GM23338 (cell line): ENCODE results near the gene TTYH1. TPM values are rescaled to one million over a fixed set of nuclear protein-coding genes. Genes with fewer than 3 reads are reported as not detected.

Source experiments
- ATAC-seq: fragments of 200-7000 bp; cut with Tn5 transposase; 3 replicates; pipeline ENCODE4 v1.9.1; 2020
- DNase-seq: peaks from one replicate; pipeline ENCODE4 v3.0.0-alpha.2; 2015; ENCODE audit warnings: low spot score
- H2AFZ ChIP-seq: fragments of 200-600 bp; sonication (generic); 2 replicates; pipeline ENCODE4 v1.8.0; 2016; ENCODE audit warnings: antibody characterized with exemption, mild to moderate bottlenecking, moderate library complexity
- H3F3A ChIP-seq: fragments of 200-600 bp; sonication (generic); replicated peaks from 2 replicates; pipeline ENCODE4 v1.8.0; 2017; ENCODE audit warnings: antibody characterized with exemption, mixed run types, low read depth
- H3K27ac ChIP-seq: fragments of 200-600 bp; sonication (generic); 2 replicates; pipeline ENCODE4 v1.6.1; 2016; ENCODE audit warnings: low read depth
- H3K27me3 ChIP-seq: fragments of 200-600 bp; sonication (generic); 2 replicates; pipeline ENCODE4 v1.8.0; 2016; ENCODE audit warnings: mild to moderate bottlenecking, mixed run types, moderate library complexity; ENCODE audit not compliant: insufficient read depth
- H3K36me3 ChIP-seq: fragments of 200-600 bp; sonication (generic); 2 replicates; pipeline ENCODE4 v1.8.0; 2016; ENCODE audit warnings: mild to moderate bottlenecking; ENCODE audit not compliant: insufficient read depth
- H3K4me1 ChIP-seq: fragments of 200-600 bp; sonication (generic); 2 replicates; pipeline ENCODE4 v1.8.0; 2016; ENCODE audit warnings: mild to moderate bottlenecking, moderate library complexity; ENCODE audit not compliant: insufficient read depth
- H3K4me2 ChIP-seq: fragments of 200-600 bp; sonication (generic); 2 replicates; pipeline ENCODE4 v1.7.1; 2017; ENCODE audit warnings: mixed run types
- H3K4me3 ChIP-seq: fragments of 200-600 bp; sonication (generic); 2 replicates; pipeline ENCODE4 v1.6.1; 2016; ENCODE audit warnings: mixed run types
- H3K79me2 ChIP-seq: fragments of 200-600 bp; sonication (generic); replicated peaks from 2 replicates; pipeline ENCODE4 v1.8.0; 2017; ENCODE audit warnings: mild to moderate bottlenecking; ENCODE audit not compliant: insufficient read depth
- H3K9me2 ChIP-seq: fragments of 200-600 bp; sonication (generic); 2 replicates; pipeline ENCODE4 v1.8.0; 2017; ENCODE audit not compliant: insufficient read depth
- H4K20me1 ChIP-seq: fragments of 200-600 bp; sonication (generic); replicated peaks from 2 replicates; pipeline ENCODE4 v1.8.0; 2017; ENCODE audit warnings: mild to moderate bottlenecking; ENCODE audit not compliant: insufficient read depth
- H3K27ac Mint-ChIP-seq: 2 replicates; pipeline ENCODE4 v1.8.0; 2020; ENCODE audit warnings: inconsistent platforms, mild to moderate bottlenecking, moderate library complexity, mixed read lengths
- H3K27me3 Mint-ChIP-seq: 3 replicates; pipeline ENCODE4 v1.8.0; 2022; ENCODE audit warnings: low read depth, mild to moderate bottlenecking, moderate library complexity, mixed read lengths, inconsistent platforms; ENCODE audit not compliant: insufficient read depth, poor library complexity
- H3K36me3 Mint-ChIP-seq: 3 replicates; pipeline ENCODE4 v1.8.0; 2021; ENCODE audit warnings: low read depth, mild to moderate bottlenecking, inconsistent platforms, moderate library complexity, mixed read lengths
- H3K4me1 Mint-ChIP-seq: 3 replicates; pipeline ENCODE4 v1.8.0; 2020; ENCODE audit warnings: mild to moderate bottlenecking, inconsistent platforms, mixed read lengths
- H3K4me3 Mint-ChIP-seq: 3 replicates; pipeline ENCODE4 v1.8.0; 2021; ENCODE audit warnings: moderate library complexity, mild to moderate bottlenecking, inconsistent platforms, mixed read lengths
- H3K9me3 Mint-ChIP-seq: 3 replicates; pipeline ENCODE4 v1.8.0; 2020; ENCODE audit warnings: moderate library complexity, mild to moderate bottlenecking, inconsistent platforms, mixed read lengths
- CREB1 ChIP-seq: fragments of 250-450 bp; sonication (Bioruptor Pico); IDR thresholded peaks from 2 replicates; pipeline ENCODE4 v1.5.0; 2020; ENCODE audit warnings: low read depth, mild to moderate bottlenecking, moderate library complexity
- EZH2 ChIP-seq: fragments of 200-600 bp; sonication (generic); IDR thresholded peaks from one replicate; pipeline ENCODE4 v1.8.0; 2017; ENCODE audit warnings: antibody characterized with exemption, mild to moderate bottlenecking, low read depth; ENCODE audit not compliant: unreplicated experiment
- EZH2phosphoT487 ChIP-seq: fragments of 200-600 bp; sonication (generic); IDR thresholded peaks from one replicate; pipeline ENCODE4 v1.8.1; 2018; ENCODE audit warnings: antibody characterized with exemption; ENCODE audit not compliant: unreplicated experiment
- JUNB ChIP-seq: IDR thresholded peaks from one replicate; pipeline ENCODE4 v1.6.1; 2016; ENCODE audit warnings: antibody characterized with exemption; ENCODE audit not compliant: unreplicated experiment
- NANOG ChIP-seq: IDR thresholded peaks from 2 replicates; pipeline ENCODE4 v1.6.1; 2016; ENCODE audit warnings: antibody characterized with exemption, borderline replicate concordance
- POLR2AphosphoS5 ChIP-seq: IDR thresholded peaks from 2 replicates; pipeline ENCODE4 v1.6.1; 2016; ENCODE audit warnings: antibody characterized with exemption, low read depth
- STAT1 ChIP-seq: IDR thresholded peaks from one replicate; pipeline ENCODE4 v1.6.1; 2016; ENCODE audit warnings: antibody characterized with exemption; ENCODE audit not compliant: unreplicated experiment
- ZNF114 ChIP-seq: fragments of 250-450 bp; sonication (Bioruptor Pico); IDR thresholded peaks from 2 replicates; pipeline ENCODE4 v1.5.0; 2020; ENCODE audit warnings: mild to moderate bottlenecking, moderate library complexity
- ZNF331 ChIP-seq: fragments of 250-450 bp; sonication (Bioruptor Pico); IDR thresholded peaks from 2 replicates; pipeline ENCODE4 v1.5.0; 2020; ENCODE audit warnings: low read depth, mild to moderate bottlenecking, moderate library complexity
- polyA plus RNA-seq: library from polyadenylated mRNA; unstranded; fragments of >200 nt; fragmentation: Nextera tagmentation; extraction: Ambion mirVana; gene quantifications from 2 replicates; pipeline ENCODE4 v1.2.1, GENCODE V29; 2016
- total RNA-seq: library from RNA; depleted of rRNA; stranded (reverse); fragments of >200 nt; shearing (Covaris generic); gene quantifications from 2 replicates; pipeline ENCODE4 v1.2.3, GENCODE V29; 2014
- TF ChIP-seq, protein P1 (sequence below): IDR thresholded peaks from one replicate; pipeline ENCODE4 v1.6.1; 2018; ENCODE audit warnings: antibody characterized with exemption; ENCODE audit not compliant: unreplicated experiment
- TF ChIP-seq, protein P2 (sequence below): fragments of 250-450 bp; sonication (Bioruptor Pico); IDR thresholded peaks from 2 replicates; pipeline ENCODE4 v1.5.0; 2020; ENCODE audit warnings: mild to moderate bottlenecking, moderate library complexity
- TF ChIP-seq, protein P3 (sequence below): IDR thresholded peaks from 2 replicates; pipeline ENCODE4 v1.6.1; 2016; ENCODE audit warnings: antibody characterized with exemption
- TF ChIP-seq, protein P4 (sequence below), 2 experiments: fragments of 200-600 bp in 1 of 2; sonication (generic) in 1 of 2; conservative IDR thresholded peaks; 2 replicates each; pipeline versions ENCODE4 v1.5.1 to v1.6.1; 2016 to 2017; ENCODE audit warnings: antibody characterized with exemption in 2 of 2, low read depth in 2 of 2, mild to moderate bottlenecking in 2 of 2, moderate library complexity in 1 of 2

The TTYH1 gene
- total and polyA plus RNA-seq, 2 experiments from 2014 or later: 18.2 to 40.8 TPM

DNA sequence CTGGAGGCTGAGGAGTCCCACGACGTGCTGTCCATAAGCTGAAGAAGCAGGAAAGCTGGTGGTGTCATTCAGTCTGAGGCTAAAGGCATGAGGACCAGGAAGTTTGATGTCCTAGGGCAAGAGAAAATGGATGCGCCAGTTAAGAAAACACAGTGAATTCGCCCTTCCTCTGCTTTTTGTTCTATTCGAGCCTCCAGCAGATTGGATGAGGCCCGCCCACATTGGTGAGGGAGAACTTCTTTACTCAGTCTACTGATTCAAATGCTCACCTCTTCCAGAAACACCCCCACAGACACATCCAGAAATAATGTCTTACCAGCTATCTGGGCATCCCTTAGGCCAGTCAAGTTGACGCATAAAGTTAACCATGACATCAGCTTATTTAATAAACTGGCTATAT lies 7.5 kb upstream of the TTYH1 start:
- no peak overlapping the region for H3K4me3 ChIP-seq
- Mint-ChIP-seq H3K4me1 (peaks cover 8% of the 10 kb centered on the region; the same call in 2 of the 3 replicates), H3K4me3 (no peak overlapping the region), H3K36me3 (peaks cover 9% of the 10 kb centered on the region), H3K27ac (no peak overlapping the region), H3K27me3 (peaks cover 18% of the 10 kb centered on the region), H3K9me3 (peaks cover 25% of the 10 kb centered on the region)
- no peaks in the 10 kb centered on the region for H3K36me3 ChIP-seq
- ATAC-seq (no peak), DNase-seq (no peak)
- no peak overlapping the region for H2AFZ ChIP-seq
- H3F3A ChIP-seq: no peaks in the 10 kb centered on the region
- H3K4me1 ChIP-seq: no peaks in the 10 kb centered on the region
- no peaks in the 10 kb centered on the region for H4K20me1 ChIP-seq
- H3K4me2 ChIP-seq: no peak overlapping the region
- H3K27ac ChIP-seq: no peak overlapping the region
- TF ChIP-seq, protein P1, sequence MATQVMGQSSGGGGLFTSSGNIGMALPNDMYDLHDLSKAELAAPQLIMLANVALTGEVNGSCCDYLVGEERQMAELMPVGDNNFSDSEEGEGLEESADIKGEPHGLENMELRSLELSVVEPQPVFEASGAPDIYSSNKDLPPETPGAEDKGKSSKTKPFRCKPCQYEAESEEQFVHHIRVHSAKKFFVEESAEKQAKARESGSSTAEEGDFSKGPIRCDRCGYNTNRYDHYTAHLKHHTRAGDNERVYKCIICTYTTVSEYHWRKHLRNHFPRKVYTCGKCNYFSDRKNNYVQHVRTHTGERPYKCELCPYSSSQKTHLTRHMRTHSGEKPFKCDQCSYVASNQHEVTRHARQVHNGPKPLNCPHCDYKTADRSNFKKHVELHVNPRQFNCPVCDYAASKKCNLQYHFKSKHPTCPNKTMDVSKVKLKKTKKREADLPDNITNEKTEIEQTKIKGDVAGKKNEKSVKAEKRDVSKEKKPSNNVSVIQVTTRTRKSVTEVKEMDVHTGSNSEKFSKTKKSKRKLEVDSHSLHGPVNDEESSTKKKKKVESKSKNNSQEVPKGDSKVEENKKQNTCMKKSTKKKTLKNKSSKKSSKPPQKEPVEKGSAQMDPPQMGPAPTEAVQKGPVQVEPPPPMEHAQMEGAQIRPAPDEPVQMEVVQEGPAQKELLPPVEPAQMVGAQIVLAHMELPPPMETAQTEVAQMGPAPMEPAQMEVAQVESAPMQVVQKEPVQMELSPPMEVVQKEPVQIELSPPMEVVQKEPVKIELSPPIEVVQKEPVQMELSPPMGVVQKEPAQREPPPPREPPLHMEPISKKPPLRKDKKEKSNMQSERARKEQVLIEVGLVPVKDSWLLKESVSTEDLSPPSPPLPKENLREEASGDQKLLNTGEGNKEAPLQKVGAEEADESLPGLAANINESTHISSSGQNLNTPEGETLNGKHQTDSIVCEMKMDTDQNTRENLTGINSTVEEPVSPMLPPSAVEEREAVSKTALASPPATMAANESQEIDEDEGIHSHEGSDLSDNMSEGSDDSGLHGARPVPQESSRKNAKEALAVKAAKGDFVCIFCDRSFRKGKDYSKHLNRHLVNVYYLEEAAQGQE: no peak
- TF ChIP-seq EZH2phosphoT487 (no peak), STAT1 (no peak), JUNB (no peak), ZNF114 (CRISPR knock-in tag) (no peak), EZH2 (no peak), ZNF331 (CRISPR knock-in tag) (no peak), NANOG (no peak), POLR2AphosphoS5 (no peak), CREB1 (CRISPR knock-in tag) (no peak)
- TF ChIP-seq, protein P2, sequence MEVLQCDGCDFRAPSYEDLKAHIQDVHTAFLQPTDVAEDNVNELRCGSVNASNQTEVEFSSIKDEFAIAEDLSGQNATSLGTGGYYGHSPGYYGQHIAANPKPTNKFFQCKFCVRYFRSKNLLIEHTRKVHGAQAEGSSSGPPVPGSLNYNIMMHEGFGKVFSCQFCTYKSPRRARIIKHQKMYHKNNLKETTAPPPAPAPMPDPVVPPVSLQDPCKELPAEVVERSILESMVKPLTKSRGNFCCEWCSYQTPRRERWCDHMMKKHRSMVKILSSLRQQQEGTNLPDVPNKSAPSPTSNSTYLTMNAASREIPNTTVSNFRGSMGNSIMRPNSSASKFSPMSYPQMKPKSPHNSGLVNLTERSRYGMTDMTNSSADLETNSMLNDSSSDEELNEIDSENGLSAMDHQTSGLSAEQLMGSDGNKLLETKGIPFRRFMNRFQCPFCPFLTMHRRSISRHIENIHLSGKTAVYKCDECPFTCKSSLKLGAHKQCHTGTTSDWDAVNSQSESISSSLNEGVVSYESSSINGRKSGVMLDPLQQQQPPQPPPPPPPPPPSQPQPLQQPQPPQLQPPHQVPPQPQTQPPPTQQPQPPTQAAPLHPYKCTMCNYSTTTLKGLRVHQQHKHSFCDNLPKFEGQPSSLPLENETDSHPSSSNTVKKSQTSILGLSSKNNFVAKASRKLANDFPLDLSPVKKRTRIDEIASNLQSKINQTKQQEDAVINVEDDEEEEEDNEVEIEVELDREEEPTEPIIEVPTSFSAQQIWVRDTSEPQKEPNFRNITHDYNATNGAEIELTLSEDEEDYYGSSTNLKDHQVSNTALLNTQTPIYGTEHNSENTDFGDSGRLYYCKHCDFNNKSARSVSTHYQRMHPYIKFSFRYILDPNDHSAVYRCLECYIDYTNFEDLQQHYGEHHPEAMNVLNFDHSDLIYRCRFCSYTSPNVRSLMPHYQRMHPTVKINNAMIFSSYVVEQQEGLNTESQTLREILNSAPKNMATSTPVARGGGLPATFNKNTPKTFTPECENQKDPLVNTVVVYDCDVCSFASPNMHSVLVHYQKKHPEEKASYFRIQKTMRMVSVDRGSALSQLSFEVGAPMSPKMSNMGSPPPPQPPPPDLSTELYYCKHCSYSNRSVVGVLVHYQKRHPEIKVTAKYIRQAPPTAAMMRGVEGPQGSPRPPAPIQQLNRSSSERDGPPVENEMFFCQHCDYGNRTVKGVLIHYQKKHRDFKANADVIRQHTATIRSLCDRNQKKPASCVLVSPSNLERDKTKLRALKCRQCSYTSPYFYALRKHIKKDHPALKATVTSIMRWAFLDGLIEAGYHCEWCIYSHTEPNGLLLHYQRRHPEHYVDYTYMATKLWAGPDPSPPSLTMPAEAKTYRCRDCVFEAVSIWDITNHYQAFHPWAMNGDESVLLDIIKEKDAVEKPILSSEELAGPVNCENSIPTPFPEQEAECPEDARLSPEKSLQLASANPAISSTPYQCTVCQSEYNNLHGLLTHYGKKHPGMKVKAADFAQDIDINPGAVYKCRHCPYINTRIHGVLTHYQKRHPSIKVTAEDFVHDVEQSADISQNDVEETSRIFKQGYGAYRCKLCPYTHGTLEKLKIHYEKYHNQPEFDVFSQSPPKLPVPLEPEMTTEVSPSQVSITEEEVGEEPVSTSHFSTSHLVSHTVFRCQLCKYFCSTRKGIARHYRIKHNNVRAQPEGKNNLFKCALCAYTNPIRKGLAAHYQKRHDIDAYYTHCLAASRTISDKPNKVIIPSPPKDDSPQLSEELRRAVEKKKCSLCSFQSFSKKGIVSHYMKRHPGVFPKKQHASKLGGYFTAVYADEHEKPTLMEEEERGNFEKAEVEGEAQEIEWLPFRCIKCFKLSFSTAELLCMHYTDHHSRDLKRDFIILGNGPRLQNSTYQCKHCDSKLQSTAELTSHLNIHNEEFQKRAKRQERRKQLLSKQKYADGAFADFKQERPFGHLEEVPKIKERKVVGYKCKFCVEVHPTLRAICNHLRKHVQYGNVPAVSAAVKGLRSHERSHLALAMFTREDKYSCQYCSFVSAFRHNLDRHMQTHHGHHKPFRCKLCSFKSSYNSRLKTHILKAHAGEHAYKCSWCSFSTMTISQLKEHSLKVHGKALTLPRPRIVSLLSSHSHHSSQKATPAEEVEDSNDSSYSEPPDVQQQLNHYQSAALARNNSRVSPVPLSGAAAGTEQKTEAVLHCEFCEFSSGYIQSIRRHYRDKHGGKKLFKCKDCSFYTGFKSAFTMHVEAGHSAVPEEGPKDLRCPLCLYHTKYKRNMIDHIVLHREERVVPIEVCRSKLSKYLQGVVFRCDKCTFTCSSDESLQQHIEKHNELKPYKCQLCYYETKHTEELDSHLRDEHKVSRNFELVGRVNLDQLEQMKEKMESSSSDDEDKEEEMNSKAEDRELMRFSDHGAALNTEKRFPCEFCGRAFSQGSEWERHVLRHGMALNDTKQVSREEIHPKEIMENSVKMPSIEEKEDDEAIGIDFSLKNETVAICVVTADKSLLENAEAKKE (CRISPR knock-in tag): no peak
- TF ChIP-seq, protein P3, sequence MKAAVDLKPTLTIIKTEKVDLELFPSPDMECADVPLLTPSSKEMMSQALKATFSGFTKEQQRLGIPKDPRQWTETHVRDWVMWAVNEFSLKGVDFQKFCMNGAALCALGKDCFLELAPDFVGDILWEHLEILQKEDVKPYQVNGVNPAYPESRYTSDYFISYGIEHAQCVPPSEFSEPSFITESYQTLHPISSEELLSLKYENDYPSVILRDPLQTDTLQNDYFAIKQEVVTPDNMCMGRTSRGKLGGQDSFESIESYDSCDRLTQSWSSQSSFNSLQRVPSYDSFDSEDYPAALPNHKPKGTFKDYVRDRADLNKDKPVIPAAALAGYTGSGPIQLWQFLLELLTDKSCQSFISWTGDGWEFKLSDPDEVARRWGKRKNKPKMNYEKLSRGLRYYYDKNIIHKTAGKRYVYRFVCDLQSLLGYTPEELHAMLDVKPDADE: no peak
- TF ChIP-seq, protein P4, sequence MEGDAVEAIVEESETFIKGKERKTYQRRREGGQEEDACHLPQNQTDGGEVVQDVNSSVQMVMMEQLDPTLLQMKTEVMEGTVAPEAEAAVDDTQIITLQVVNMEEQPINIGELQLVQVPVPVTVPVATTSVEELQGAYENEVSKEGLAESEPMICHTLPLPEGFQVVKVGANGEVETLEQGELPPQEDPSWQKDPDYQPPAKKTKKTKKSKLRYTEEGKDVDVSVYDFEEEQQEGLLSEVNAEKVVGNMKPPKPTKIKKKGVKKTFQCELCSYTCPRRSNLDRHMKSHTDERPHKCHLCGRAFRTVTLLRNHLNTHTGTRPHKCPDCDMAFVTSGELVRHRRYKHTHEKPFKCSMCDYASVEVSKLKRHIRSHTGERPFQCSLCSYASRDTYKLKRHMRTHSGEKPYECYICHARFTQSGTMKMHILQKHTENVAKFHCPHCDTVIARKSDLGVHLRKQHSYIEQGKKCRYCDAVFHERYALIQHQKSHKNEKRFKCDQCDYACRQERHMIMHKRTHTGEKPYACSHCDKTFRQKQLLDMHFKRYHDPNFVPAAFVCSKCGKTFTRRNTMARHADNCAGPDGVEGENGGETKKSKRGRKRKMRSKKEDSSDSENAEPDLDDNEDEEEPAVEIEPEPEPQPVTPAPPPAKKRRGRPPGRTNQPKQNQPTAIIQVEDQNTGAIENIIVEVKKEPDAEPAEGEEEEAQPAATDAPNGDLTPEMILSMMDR (conservative IDR thresholded peaks at IDR 0.05; ENCODE audit: low read depth in 2 of 2): no peak
- no peaks in the 10 kb centered on the region for H3K9me2 ChIP-seq
- H3K27me3 ChIP-seq: no peaks in the 10 kb centered on the region
- no peaks in the 10 kb centered on the region for H3K79me2 ChIP-seq
